Stimulated activated CD8-positive, alpha-beta memory T cell treated with anti-CD3 and anti-CD28 coated beads, Interleukin-15, amount 100 ng/mL, for 4 hours (primary cell): ENCODE results near the gene SLC25A27.

Source experiments
- DNase-seq, 2 donors: peaks; one replicate each; pipeline ENCODE4 v3.0.0-alpha.2; 2020; ENCODE audit warnings: low read depth in 2 of 2

SLC25A27 gene

GRCh38 chr6:46651006-46651405, 1.8 kb upstream of the SLC25A27 start:
- no peak for DNase-seq

GRCh38 chr6:46651816-46652215, 959 bp upstream of the SLC25A27 start:
- no peak for DNase-seq

- DNase-seq = no peak
Measured at GRCh38 chr6:46652232-46652602, 558 bp upstream of the SLC25A27 start.

GRCh38 chr6:46653439-46654195, 842 bp downstream of the SLC25A27 start:
- no peak for DNase-seq

GRCh38 chr6:46655803-46656202, 3.0 kb downstream of the SLC25A27 start:
- no peak for DNase-seq

- DNase-seq = no peak
Measured at GRCh38 chr6:46657642-46658041, 4.9 kb downstream of the SLC25A27 start.

- DNase-seq = no peak
Measured at GRCh38 chr6:46661483-46661882, 8.7 kb downstream of the SLC25A27 start.

GRCh38 chr6:46667377-46667776, 14.6 kb downstream of the SLC25A27 start:
- no peak for DNase-seq

GRCh38 chr6:46674410-46674809, 21.6 kb downstream of the SLC25A27 start:
- DNase-seq = no peak

GRCh38 chr6:46676604-46677313, 24.0 kb downstream of the SLC25A27 start:
- DNase-seq = no peak

- DNase-seq = no peak
Measured at GRCh38 chr6:46677314-46677654, 24.5 kb downstream of the SLC25A27 start.

GRCh38 chr6:46684771-46685170, 32.0 kb downstream of the SLC25A27 start:
- DNase-seq = no peak

- no peak for DNase-seq
Measured at GRCh38 chr6:46687619-46688097, 34.9 kb downstream of the SLC25A27 start, which contains the start of gene TDRD6. Gene TDRD6, plus strand, starts transcription at chr6:46687885. Its CDS starts 244 bp downstream, at chr6:46688129.

- no peak for DNase-seq
Measured at GRCh38 chr6:46688117-46688965, 35.6 kb downstream of the SLC25A27 start.

- DNase-seq = no peak
Measured at GRCh38 chr6:46688966-46689335, 36.2 kb downstream of the SLC25A27 start.

- no peak for DNase-seq
Measured at GRCh38 chr6:46689657-46690056, 36.9 kb downstream of the SLC25A27 start.

- DNase-seq = no peak
Measured at GRCh38 chr6:46690141-46690755, 37.5 kb downstream of the SLC25A27 start.

- no peak for DNase-seq
Measured at GRCh38 chr6:46690911-46691451, 38.2 kb downstream of the SLC25A27 start.

GRCh38 chr6:46699970-46700369, 47.2 kb downstream of the SLC25A27 start:
- DNase-seq = no peak

GRCh38 chr6:46704562-46704961, 51.8 kb downstream of the SLC25A27 start:
- no peak for DNase-seq

- DNase-seq = no peak
Measured at GRCh38 chr6:46706464-46706863, 53.7 kb downstream of the SLC25A27 start.

- DNase-seq = no peak
Measured at GRCh38 chr6:46711491-46711890, 58.7 kb downstream of the SLC25A27 start.
